ENCODE results near the gene CAPN5. TPM values are rescaled to one million over a fixed set of nuclear protein-coding genes. Genes with fewer than 3 reads are reported as not detected.
A peak's percentile ranks its signal among the peaks of the same experiment; 100 is the strongest.

Gene CAPN5
- total and polyA plus RNA-seq, 11 donors = 1.1 to 4.5 (median 2.1) TPM

GRCh38 chr11:77106321-77106720 lies 39.5 kb downstream of the CAPN5 start:
- H3K4me1 ChIP-seq = peaks cover 0 to 13% (median 3%) of the 10 kb centered on the region in 12 donors
- no peaks in the 10 kb centered on the region for H3K36me3 ChIP-seq
- no peaks in the 10 kb centered on the region for H3K27me3 ChIP-seq
- H3K27ac ChIP-seq = no peak overlapping the region
- no peak overlapping the region for H3K4me3 ChIP-seq
- no peak for DNase-seq
- 92 to 95% (median 92%) methylated on average over 4 to 7 of the region's 7 CpGs for WGBS, 4 donors
- H3K9me3 ChIP-seq = no peaks in the 10 kb centered on the region
- ATAC-seq = no peak
- intact Hi-C loops (cut with DNase I) = no loop called here
- no peak for TF ChIP-seq POLR2A (IDR thresholded peaks at IDR 0.05)
- no peak for TF ChIP-seq CTCF (IDR thresholded peaks at IDR 0.05)

GRCh38 chr11:77106759-77107158 lies 40.0 kb downstream of the CAPN5 start:
- no peaks in the 10 kb centered on the region for H3K27me3 ChIP-seq
- TF ChIP-seq POLR2A (IDR thresholded peaks at IDR 0.05) (no peak), CTCF (IDR thresholded peaks at IDR 0.05) (no peak)
- H3K9me3 ChIP-seq = no peaks in the 10 kb centered on the region
- ATAC-seq (no peak), DNase-seq (no peak)
- H3K4me1 ChIP-seq = peaks cover 0 to 13% (median 3%) of the 10 kb centered on the region in 12 donors
- H3K27ac ChIP-seq = no peak overlapping the region
- 93 to 98% (median 97%) methylated on average over 7 to 13 of the region's 13 CpGs for WGBS, 4 donors
- intact Hi-C loops (cut with DNase I) = no loop called here
- no peaks in the 10 kb centered on the region for H3K36me3 ChIP-seq
- H3K4me3 ChIP-seq = no peak overlapping the region

- Histone ChIP-seq H3K27ac (no peak overlapping the region), H3K4me1 (peaks cover 0 to 13% (median 3%) of the 10 kb centered on the region in 12 donors), H3K4me3 (no peak overlapping the region), H3K9me3 (no peaks in the 10 kb centered on the region), H3K36me3 (no peaks in the 10 kb centered on the region), H3K27me3 (no peaks in the 10 kb centered on the region)
- WGBS, 4 donors = 63 to 72% (median 67%) methylated on average over 3 of the region's 3 CpGs
- DNase-seq = peak in 2 of 5 donors; percentile 69 to 71
- ATAC-seq = peak in 3 of 4 donors; percentile 21 to 50 (median 27)
- TF ChIP-seq POLR2A (IDR thresholded peaks at IDR 0.05) (no peak), CTCF (IDR thresholded peaks at IDR 0.05) (no peak)
- intact Hi-C loops (cut with DNase I) = no loop called here
Measured at GRCh38 chr11:77107950-77108349, 41.2 kb downstream of the CAPN5 start.

GRCh38 chr11:77108436-77108835 lies 41.7 kb downstream of the CAPN5 start:
- H3K36me3 ChIP-seq = no peaks in the 10 kb centered on the region
- DNase-seq (no peak), ATAC-seq (peak in 1 of 4 donors; percentile 30)
- H3K9me3 ChIP-seq = no peaks in the 10 kb centered on the region
- WGBS, 4 donors = 86 to 92% (median 90%) methylated on average over 9 of the region's 9 CpGs
- no peak for TF ChIP-seq CTCF (IDR thresholded peaks at IDR 0.05)
- no peak for TF ChIP-seq POLR2A (IDR thresholded peaks at IDR 0.05)
- H3K4me1 ChIP-seq = peaks cover 0 to 13% (median 3%) of the 10 kb centered on the region in 12 donors
- no peak overlapping the region for H3K4me3 ChIP-seq
- peak overlapping the region in 1 of 12 donors; percentile 20 for H3K27ac ChIP-seq
- H3K27me3 ChIP-seq = no peaks in the 10 kb centered on the region
- intact Hi-C loops (cut with DNase I) = no loop called here
